KMS-11 (cell line): Measurements from ENCODE around the gene VDR.

Experiments
- H2AFZ ChIP-seq: fragments of 200-600 bp; sonication (generic); 2 replicates; pipeline ENCODE4 v1.6.1; 2016; ENCODE audit warnings: antibody characterized with exemption, mixed run types, low read depth
- H3K27ac ChIP-seq: fragments of 200-600 bp; sonication (generic); 2 replicates; pipeline ENCODE4 v1.6.1; 2016; ENCODE audit warnings: mild to moderate bottlenecking, mixed run types
- H3K27me3 ChIP-seq: fragments of 200-600 bp; sonication (generic); 2 replicates; pipeline ENCODE4 v1.6.1; 2017; ENCODE audit warnings: mild to moderate bottlenecking, low read depth, mixed run types, moderate library complexity; ENCODE audit not compliant: insufficient read depth
- H3K36me3 ChIP-seq: fragments of 200-600 bp; sonication (generic); 2 replicates; pipeline ENCODE4 v1.6.1; 2017; ENCODE audit warnings: mild to moderate bottlenecking, mixed run types; ENCODE audit not compliant: insufficient read depth
- H3K4me1 ChIP-seq: fragments of 200-600 bp; sonication (generic); 2 replicates; pipeline ENCODE4 v1.6.1; 2016; ENCODE audit warnings: mild to moderate bottlenecking, low read depth, mixed run types; ENCODE audit not compliant: poor library complexity, severe bottlenecking
- H3K4me2 ChIP-seq: fragments of 200-600 bp; sonication (generic); 2 replicates; pipeline ENCODE4 v1.7.0; 2016; ENCODE audit warnings: mild to moderate bottlenecking, mixed run types
- H3K4me3 ChIP-seq: fragments of 200-600 bp; sonication (generic); IDR thresholded peaks from 2 replicates; pipeline ENCODE4 v1.6.1; 2017; ENCODE audit warnings: low read depth, low read length, mixed read lengths; ENCODE audit not compliant: insufficient read depth
- H3K79me2 ChIP-seq: fragments of 200-600 bp; sonication (generic); 2 replicates; pipeline ENCODE4 v1.6.1; 2016; ENCODE audit warnings: low read depth, mixed run types; ENCODE audit not compliant: insufficient read depth
- H3K9ac ChIP-seq: fragments of 200-600 bp; sonication (generic); 2 replicates; pipeline ENCODE4 v1.6.1; 2016; ENCODE audit warnings: mild to moderate bottlenecking, mixed run types
- H4K20me1 ChIP-seq: fragments of 200-600 bp; sonication (generic); 2 replicates; pipeline ENCODE4 v1.6.1; 2016; ENCODE audit warnings: mild to moderate bottlenecking, mixed run types; ENCODE audit not compliant: insufficient read depth
- TF ChIP-seq, protein P1 (sequence below): fragments of 200-600 bp; sonication (generic); conservative IDR thresholded peaks from 2 replicates; pipeline ENCODE4 v1.6.1; 2017; ENCODE audit warnings: low read depth, mild to moderate bottlenecking, antibody characterized with exemption, low read length, moderate library complexity, mixed read lengths

Gene VDR

DNA sequence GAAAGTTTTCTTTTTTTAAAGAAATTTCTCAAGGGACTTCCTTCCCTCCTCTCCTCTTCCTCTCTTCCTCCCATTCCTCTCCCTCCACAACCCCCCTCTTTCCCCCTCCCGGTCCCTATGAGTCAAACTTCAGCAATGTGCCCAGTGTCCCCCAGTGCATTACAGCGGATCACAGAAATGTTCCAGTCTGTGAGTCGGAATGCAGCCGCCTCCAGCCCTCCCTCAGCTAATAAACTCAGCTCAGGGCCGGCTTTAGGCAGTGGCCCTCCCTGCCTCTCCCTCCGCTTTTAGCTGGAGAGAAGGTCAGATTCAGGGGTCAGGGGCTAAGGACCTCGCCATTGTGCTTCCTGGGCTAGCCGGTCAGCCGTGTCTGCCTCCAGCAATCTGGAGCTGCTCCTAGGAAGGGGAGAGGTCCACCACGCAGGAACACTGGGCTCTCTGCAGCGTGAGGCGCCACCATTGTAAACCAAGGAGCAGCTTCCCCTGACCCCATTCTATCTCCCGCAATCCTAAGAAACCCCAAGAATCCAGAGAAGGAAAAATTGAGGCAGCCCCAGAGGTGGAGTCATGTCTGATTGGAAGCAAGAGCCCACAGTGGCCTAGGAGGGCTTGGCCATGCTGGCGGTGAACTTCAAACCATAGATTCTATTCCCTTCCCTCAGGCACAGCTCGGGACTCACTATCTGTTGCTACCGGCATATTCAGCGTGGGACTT is 84.0 kb downstream of the VDR start:
- no peaks in the 10 kb centered on the region for H4K20me1 ChIP-seq
- peak overlapping the region; percentile 89 for H3K27ac ChIP-seq
- H3K4me3 ChIP-seq: no peak overlapping the region
- TF ChIP-seq, protein P1, sequence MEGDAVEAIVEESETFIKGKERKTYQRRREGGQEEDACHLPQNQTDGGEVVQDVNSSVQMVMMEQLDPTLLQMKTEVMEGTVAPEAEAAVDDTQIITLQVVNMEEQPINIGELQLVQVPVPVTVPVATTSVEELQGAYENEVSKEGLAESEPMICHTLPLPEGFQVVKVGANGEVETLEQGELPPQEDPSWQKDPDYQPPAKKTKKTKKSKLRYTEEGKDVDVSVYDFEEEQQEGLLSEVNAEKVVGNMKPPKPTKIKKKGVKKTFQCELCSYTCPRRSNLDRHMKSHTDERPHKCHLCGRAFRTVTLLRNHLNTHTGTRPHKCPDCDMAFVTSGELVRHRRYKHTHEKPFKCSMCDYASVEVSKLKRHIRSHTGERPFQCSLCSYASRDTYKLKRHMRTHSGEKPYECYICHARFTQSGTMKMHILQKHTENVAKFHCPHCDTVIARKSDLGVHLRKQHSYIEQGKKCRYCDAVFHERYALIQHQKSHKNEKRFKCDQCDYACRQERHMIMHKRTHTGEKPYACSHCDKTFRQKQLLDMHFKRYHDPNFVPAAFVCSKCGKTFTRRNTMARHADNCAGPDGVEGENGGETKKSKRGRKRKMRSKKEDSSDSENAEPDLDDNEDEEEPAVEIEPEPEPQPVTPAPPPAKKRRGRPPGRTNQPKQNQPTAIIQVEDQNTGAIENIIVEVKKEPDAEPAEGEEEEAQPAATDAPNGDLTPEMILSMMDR: no peak
- peak overlapping the region; percentile 98 for H3K4me2 ChIP-seq
- H3K4me1 ChIP-seq: peaks cover 79% of the 10 kb centered on the region
- H3K79me2 ChIP-seq: peaks cover 47% of the 10 kb centered on the region
- peak overlapping the region; percentile 95 for H3K9ac ChIP-seq
- peak overlapping the region; percentile 51; the same call in 1 of the 2 replicates for H2AFZ ChIP-seq
- H3K36me3 ChIP-seq: no peaks in the 10 kb centered on the region
- H3K27me3 ChIP-seq: no peaks in the 10 kb centered on the region

DNA sequence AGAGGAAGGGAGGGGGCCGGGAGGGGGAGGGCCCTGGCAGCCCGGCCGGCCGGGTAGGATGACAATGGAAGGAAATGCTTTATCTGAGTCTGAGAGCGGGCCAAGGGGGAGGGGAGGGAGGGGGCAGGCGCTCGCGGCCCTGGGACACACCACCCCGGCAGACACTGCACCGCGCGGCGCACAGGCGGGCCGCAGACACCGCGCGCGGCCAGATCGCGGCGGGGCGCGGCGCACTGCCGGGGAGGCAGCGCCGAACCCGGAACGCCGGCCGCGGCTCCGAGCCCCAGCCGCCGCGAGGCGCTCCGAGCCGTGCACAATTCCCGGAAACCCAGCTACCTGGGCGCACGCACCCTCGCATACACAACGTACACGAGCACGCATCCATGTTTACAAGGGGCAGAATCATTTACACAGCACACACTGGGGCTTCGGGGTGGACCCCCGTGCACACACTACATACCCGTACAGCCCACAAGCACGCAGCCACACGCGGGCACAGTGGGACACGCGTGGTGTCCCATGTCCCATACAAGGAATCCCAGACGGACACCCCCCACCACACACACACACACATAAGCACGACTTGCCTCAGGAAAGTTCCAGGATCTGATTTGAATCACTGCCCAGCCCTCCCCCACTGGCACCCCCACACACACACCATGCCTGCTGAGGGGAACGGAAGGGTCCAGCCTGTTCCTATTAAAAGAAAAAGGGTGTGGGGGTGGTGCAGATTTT is 84.7 kb downstream of the VDR start, which contains the start of gene HDAC7:
HDAC7 (minus strand) TSS at position 8 of the 735 bp plus-strand sequence. CDS start 118 bp downstream, outside the sequence.
- Histone ChIP-seq H3K4me3 (no peak within 1 kb of the TSS), H4K20me1 (no peaks in the 10 kb centered on the region), H3K79me2 (peaks cover 54% of the 10 kb centered on the region), H3K4me1 (peaks cover 79% of the 10 kb centered on the region), H3K27ac (peak within 1 kb of the TSS; percentile 89), H2AFZ (peak within 1 kb of the TSS; percentile 51; the same call in 1 of the 2 replicates), H3K27me3 (no peaks in the 10 kb centered on the region), H3K36me3 (no peaks in the 10 kb centered on the region), H3K4me2 (peak within 1 kb of the TSS; percentile 99), H3K9ac (peak within 1 kb of the TSS; percentile 95)
- TF ChIP-seq, protein P1: no peak

DNA sequence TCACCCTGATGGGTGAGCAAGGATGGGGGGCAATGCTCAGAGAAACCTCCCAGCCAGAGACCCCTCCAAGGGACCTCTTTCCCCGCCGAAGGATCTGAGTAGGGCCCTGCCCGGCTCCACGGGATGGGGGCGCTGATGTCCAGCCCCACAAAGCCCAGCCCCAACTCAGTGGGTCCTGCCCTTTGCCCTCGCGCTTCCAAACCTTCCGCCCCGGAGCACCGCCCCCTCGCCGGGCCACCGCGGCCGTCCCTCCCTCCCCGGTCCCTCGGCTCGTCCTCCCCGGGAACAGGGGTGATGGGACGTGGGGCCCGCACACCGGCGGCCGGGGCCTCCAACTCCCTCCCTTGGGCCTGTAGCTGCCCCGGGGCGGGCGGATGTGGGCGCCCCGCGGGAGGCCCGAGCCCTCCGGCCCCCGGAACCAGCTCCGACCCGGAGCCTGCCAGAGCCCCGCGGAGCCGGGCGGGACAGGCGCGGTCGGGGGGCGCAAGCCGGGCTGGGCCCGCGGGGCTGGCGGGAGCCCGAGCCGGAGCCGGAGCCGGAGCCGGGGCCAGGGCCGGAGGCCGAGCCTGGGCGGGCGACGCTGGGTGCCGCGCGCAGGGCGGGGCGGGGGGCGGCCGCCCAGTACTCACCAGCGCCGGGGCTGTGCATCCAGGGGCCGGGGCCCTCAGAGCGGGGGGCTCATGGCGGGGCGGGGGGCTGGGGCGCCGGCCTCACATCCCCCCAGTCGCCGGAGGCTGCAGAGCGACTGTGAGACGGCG is 85.5 kb downstream of the VDR start:
- no peak overlapping the region for H3K4me3 ChIP-seq
- TF ChIP-seq, protein P1: no peak
- H3K27ac ChIP-seq: peak overlapping the region; percentile 89
- no peaks in the 10 kb centered on the region; the same call in 1 of the 2 replicates for H3K36me3 ChIP-seq
- H3K4me2 ChIP-seq: peak overlapping the region; percentile 99
- H4K20me1 ChIP-seq: no peaks in the 10 kb centered on the region
- H3K27me3 ChIP-seq: no peaks in the 10 kb centered on the region
- no peak overlapping the region for H2AFZ ChIP-seq
- H3K9ac ChIP-seq: peak overlapping the region; percentile 95; the same call in 1 of the 2 replicates
- peaks cover 79% of the 10 kb centered on the region for H3K4me1 ChIP-seq
- peaks cover 62% of the 10 kb centered on the region for H3K79me2 ChIP-seq

DNA sequence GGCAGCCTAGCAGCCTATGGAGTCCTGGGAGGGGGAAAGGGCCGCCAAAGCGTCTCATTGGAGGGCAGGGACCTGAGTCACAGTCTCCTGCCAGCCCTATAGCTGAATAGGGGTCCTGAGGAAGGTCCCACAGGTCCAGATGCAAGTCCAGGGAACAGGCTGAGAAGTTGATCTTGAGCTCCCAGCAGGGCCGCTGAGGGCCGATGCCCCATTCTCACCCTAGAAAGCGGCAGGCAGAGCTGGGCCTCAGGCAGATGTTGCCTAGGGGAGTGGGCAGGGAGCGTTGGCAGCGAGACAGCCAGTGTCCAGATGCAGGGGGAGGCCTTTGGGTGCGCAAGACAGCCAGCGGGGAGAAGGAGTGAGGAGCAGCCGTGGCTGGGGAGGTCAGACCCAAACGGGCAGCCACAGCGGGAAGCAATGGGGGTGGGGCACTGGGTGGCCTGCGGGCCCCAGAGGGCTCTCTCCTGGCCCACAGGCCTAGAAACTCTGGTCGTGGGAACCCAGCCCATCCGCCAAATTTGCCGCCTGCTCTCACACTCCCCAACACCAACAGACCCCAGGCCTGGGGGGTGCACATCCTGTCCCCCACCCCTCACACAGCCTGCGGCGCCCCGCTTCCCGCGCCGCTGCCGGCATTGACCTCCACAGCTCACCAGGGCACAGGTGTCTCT is 86.2 kb downstream of the VDR start:
- Histone ChIP-seq H3K4me1 (peaks cover 78% of the 10 kb centered on the region), H3K27ac (peak overlapping the region; percentile 60), H3K27me3 (no peaks in the 10 kb centered on the region), H4K20me1 (no peaks in the 10 kb centered on the region), H3K4me2 (peak overlapping the region; percentile 99), H3K79me2 (peaks cover 65% of the 10 kb centered on the region), H3K4me3 (no peak overlapping the region), H2AFZ (no peak overlapping the region), H3K9ac (peak overlapping the region; percentile 68; the same call in 1 of the 2 replicates), H3K36me3 (no peaks in the 10 kb centered on the region; the same call in 1 of the 2 replicates)
- TF ChIP-seq, protein P1: no peak
